Trophoblast cell (in vitro differentiated cells and primary cell): ENCODE results near the gene CLDN7.

Experiments used
- DNase-seq, 2 donors: peaks; one replicate each; pipeline ENCODE4 v3.0.0-alpha.2; 2016
- H2AFZ ChIP-seq: 2 replicates; pipeline ENCODE4 v1.6.1; 2013; ENCODE audit warnings: low read length, moderate library complexity, mild to moderate bottlenecking; ENCODE audit not compliant: insufficient read depth, poor library complexity
- H2AK5ac ChIP-seq: 2 replicates; pipeline ENCODE4 v1.6.1; 2013; ENCODE audit warnings: mild to moderate bottlenecking, low read length
- H2BK120ac ChIP-seq: 2 replicates; pipeline ENCODE4 v1.6.1; 2013; ENCODE audit warnings: low read length, mild to moderate bottlenecking, moderate library complexity; ENCODE audit not compliant: insufficient read depth, poor library complexity
- H2BK12ac ChIP-seq: 2 replicates; pipeline ENCODE4 v1.6.1; 2013; ENCODE audit warnings: mild to moderate bottlenecking, low read length, moderate library complexity
- H2BK5ac ChIP-seq: 2 replicates; pipeline ENCODE4 v1.6.1; 2013; ENCODE audit warnings: low read length, low read depth, moderate library complexity, mild to moderate bottlenecking; ENCODE audit not compliant: poor library complexity
- H3K14ac ChIP-seq: 2 replicates; pipeline ENCODE4 v1.6.1; 2013; ENCODE audit warnings: mild to moderate bottlenecking, low read length
- H3K18ac ChIP-seq: 2 replicates; pipeline ENCODE4 v1.6.1; 2013; ENCODE audit warnings: mild to moderate bottlenecking, low read length
- H3K23ac ChIP-seq: 2 replicates; pipeline ENCODE4 v1.6.1; 2013; ENCODE audit warnings: low read length
- H3K27ac ChIP-seq: 2 replicates; pipeline ENCODE4 v1.5.1; 2013; ENCODE audit warnings: low read depth, mild to moderate bottlenecking, inconsistent platforms, low read length, moderate library complexity
- H3K27me3 ChIP-seq: 2 replicates; pipeline ENCODE4 v1.6.1; 2013; ENCODE audit warnings: inconsistent platforms, mild to moderate bottlenecking, low read length, moderate library complexity; ENCODE audit not compliant: insufficient read depth
- H3K36me3 ChIP-seq, 2 experiments: 1 replicate in 1 of 2; 2 replicates in 1 of 2; pipeline ENCODE4 v1.6.1; 2013; ENCODE audit warnings: low read length in 2 of 2, mild to moderate bottlenecking in 2 of 2, moderate library complexity in 1 of 2; ENCODE audit not compliant: insufficient read depth in 2 of 2, control insufficient read depth in 1 of 2
- H3K4ac ChIP-seq: 2 replicates; pipeline ENCODE4 v1.6.1; 2013; ENCODE audit warnings: low read depth, mild to moderate bottlenecking, low read length, moderate library complexity
- H3K4me1 ChIP-seq, 2 experiments: 1 replicate in 1 of 2; 2 replicates in 1 of 2; pipeline ENCODE4 v1.6.1; 2013; ENCODE audit warnings: low read length in 2 of 2, mild to moderate bottlenecking in 2 of 2, moderate library complexity in 1 of 2; ENCODE audit not compliant: insufficient read depth in 2 of 2, control insufficient read depth in 1 of 2
- H3K4me2 ChIP-seq: 2 replicates; pipeline ENCODE4 v1.6.1; 2013; ENCODE audit warnings: inconsistent platforms, mild to moderate bottlenecking, low read length, moderate library complexity
- H3K4me3 ChIP-seq: 2 replicates; pipeline ENCODE4 v1.5.1; 2013; ENCODE audit warnings: mild to moderate bottlenecking, low read depth, low read length, inconsistent platforms
- H3K79me1 ChIP-seq: one replicate; pipeline ENCODE4 v1.6.1; 2013; ENCODE audit warnings: low read length
- H3K79me2 ChIP-seq: 2 replicates; pipeline ENCODE4 v1.6.1; 2013; ENCODE audit warnings: low read length, mild to moderate bottlenecking; ENCODE audit not compliant: control insufficient read depth, insufficient read depth, poor library complexity
- H3K9ac ChIP-seq: 2 replicates; pipeline ENCODE4 v1.6.1; 2013; ENCODE audit warnings: mild to moderate bottlenecking, low read length
- H3K9me3 ChIP-seq: 2 replicates; pipeline ENCODE4 v1.6.1; 2013; ENCODE audit warnings: low read depth, mild to moderate bottlenecking, control low read depth, inconsistent platforms, low read length; ENCODE audit not compliant: insufficient read depth
- H4K12ac ChIP-seq: 2 replicates; pipeline ENCODE4 v1.6.1; 2013; ENCODE audit warnings: low read depth, mild to moderate bottlenecking, low read length, moderate library complexity
- H4K8ac ChIP-seq: 2 replicates; pipeline ENCODE4 v1.6.1; 2013; ENCODE audit warnings: low read depth, mild to moderate bottlenecking, low read length, moderate library complexity
- H4K91ac ChIP-seq: one replicate; pipeline ENCODE4 v1.6.1; 2013; ENCODE audit warnings: low read depth, mild to moderate bottlenecking, low read length, moderate library complexity
- WGBS: extraction: QIAGEN DNeasy Blood & Tissue Kit; methylation state at CpG from one replicate; pipeline ENCODE4 v1.1.7; 2013; ENCODE audit warnings: missing lambda C conversion rate; ENCODE audit not compliant: insufficient read length, insufficient coverage; ENCODE audit errors: extremely low coverage; 5-methylcytosine and 5-hydroxymethylcytosine counted together

Gene CLDN7

DNA sequence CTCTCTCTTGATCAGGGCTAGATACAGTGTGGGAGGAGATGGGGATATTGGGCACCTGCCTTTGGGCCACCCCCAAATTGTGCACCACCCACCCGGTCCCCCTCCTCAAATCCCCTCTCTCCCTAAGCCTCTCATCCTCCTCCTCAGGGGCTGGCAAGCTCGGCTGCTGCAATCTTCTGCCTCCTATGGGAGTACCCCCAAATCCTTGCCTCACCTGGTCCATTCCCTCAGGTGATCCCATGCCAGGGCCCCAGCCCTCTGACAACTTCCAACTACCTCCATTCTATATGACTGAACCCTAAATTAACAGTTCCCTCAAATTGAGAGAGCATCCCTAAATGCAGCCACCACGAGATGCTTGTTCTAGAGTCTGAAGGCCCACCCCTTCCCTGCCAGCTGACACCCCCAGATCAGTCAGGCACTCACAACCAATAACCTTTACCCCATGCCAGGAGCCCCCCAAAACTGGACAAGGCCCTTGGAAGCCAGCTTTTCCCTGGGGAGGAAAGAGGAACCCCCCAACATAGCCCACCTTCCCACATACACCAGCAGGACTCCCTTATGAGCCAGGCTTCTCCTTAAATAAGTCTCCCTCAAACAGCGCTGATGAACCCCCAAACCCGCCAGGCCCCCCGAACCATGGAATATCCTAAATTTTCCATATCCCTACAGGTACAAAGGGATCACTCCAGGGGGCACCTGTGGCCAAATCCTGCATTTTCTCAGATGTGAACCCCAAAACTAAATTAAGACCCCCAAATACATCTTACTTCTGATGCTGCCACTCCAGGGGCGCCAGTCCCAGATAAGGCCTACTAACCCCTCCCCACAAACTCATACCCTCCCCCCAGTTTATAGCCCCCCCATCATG is 45.8 kb downstream of the CLDN7 start:
- H2BK5ac ChIP-seq: no peak overlapping the region
- H4K12ac ChIP-seq: no peak overlapping the region
- H4K91ac ChIP-seq: peak overlapping the region; percentile 45
- no peak overlapping the region for H3K9ac ChIP-seq
- H3K9me3 ChIP-seq: no peaks in the 10 kb centered on the region
- H3K36me3 ChIP-seq: peaks cover 6 to 9% of the 10 kb centered on the region in 2 experiments
- H3K4me1 ChIP-seq: peaks cover 41 to 54% of the 10 kb centered on the region in 2 experiments
- no peak for DNase-seq
- H4K8ac ChIP-seq: peak overlapping the region; percentile 6
- peak overlapping the region; percentile 60 for H3K4me2 ChIP-seq
- H2BK120ac ChIP-seq: no peak overlapping the region
- H3K79me1 ChIP-seq: peaks cover 26% of the 10 kb centered on the region
- WGBS: no CpG with 5 or more reads among the region's 7 CpGs
- H3K14ac ChIP-seq: peak overlapping the region; percentile 4
- H2AK5ac ChIP-seq: peak overlapping the region; percentile 44
- H2BK12ac ChIP-seq: peak overlapping the region; percentile 14
- peak overlapping the region; percentile 30 for H3K18ac ChIP-seq
- H3K27ac ChIP-seq: peak overlapping the region; percentile 23
- H3K23ac ChIP-seq: no peak overlapping the region
- H2AFZ ChIP-seq: no peak overlapping the region
- H3K79me2 ChIP-seq: peaks cover 10% of the 10 kb centered on the region
- no peak overlapping the region for H3K4ac ChIP-seq
- peak overlapping the region; percentile 16 for H3K4me3 ChIP-seq
- no peaks in the 10 kb centered on the region for H3K27me3 ChIP-seq

DNA sequence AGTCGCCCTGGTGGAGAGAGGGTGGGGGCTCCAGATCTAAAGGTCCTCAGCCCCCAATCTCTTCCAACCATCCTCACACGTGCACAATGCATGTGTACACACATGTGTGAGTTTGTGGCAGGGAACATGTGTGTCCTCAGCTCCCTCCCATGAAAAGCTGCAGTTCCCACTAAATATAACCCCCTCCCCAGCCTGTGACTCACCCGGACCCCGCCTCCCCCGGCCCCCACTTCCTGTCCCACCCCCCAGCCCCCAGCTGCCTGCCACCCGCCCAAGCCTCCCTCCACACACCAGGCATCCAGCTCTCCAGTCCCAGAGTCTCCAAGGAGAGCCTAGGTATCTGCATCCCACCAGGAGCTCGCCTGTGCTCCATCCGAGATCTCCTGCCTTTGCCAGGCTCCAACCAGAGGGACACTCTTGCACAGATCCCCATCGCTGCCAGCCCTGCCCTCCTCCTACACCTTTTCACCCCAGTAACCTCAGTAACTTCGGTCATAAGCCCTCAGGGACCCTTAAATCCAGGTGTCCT is 46.6 kb downstream of the CLDN7 start:
- H3K36me3 ChIP-seq: peaks cover 0 to 2% of the 10 kb centered on the region in 2 experiments
- peak overlapping the region; percentile 12 for H2BK120ac ChIP-seq
- peaks cover 24% of the 10 kb centered on the region for H3K79me1 ChIP-seq
- no peak overlapping the region for H2AFZ ChIP-seq
- H3K14ac ChIP-seq: peak overlapping the region; percentile 6
- peak overlapping the region; percentile 66 for H3K27ac ChIP-seq
- DNase-seq: no peak
- no peak overlapping the region for H3K4me3 ChIP-seq
- H4K8ac ChIP-seq: no peak overlapping the region
- H3K23ac ChIP-seq: no peak overlapping the region
- no CpG with 5 or more reads among the region's 10 CpGs for WGBS
- peak overlapping the region; percentile 75 for H3K4me2 ChIP-seq
- H4K91ac ChIP-seq: no peak overlapping the region
- no peak overlapping the region for H2BK5ac ChIP-seq
- no peak overlapping the region for H2AK5ac ChIP-seq
- no peaks in the 10 kb centered on the region for H3K27me3 ChIP-seq
- peaks cover 9% of the 10 kb centered on the region for H3K79me2 ChIP-seq
- no peak overlapping the region for H4K12ac ChIP-seq
- H3K4ac ChIP-seq: no peak overlapping the region
- H3K4me1 ChIP-seq: peaks cover 33 to 49% of the 10 kb centered on the region in 2 experiments
- H3K9me3 ChIP-seq: no peaks in the 10 kb centered on the region
- H3K9ac ChIP-seq: no peak overlapping the region
- no peak overlapping the region for H3K18ac ChIP-seq
- H2BK12ac ChIP-seq: no peak overlapping the region

DNA sequence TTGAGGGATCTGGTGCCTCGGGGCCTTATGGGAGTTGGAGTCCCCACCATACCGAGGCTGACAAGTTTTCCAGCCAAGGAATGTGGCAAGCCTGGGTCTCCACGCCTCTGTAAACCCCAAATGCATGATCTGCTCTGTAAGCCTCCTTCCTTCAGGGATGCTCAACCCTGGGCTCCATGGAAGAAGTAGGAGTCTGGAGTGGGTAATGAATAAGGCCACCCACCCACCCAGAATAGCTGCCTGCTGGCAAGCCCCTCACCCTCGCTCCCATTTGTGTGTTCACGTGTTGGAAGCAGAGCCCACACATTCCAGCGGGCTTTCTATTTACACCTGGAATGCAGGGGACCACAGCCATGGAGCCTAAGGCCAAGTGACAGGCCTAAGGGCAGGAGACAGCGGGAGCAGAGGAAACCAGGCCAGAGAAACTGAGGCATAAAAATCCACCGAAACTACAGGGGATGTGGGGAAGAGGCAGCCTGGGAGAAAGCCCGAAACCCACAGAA is 47.1 kb downstream of the CLDN7 start:
- Histone ChIP-seq H3K36me3 (no peaks in the 10 kb centered on the region), H4K91ac (no peak overlapping the region), H3K27me3 (no peaks in the 10 kb centered on the region), H3K4me2 (peak overlapping the region; percentile 75), H4K8ac (no peak overlapping the region), H2AK5ac (no peak overlapping the region), H2BK12ac (peak overlapping the region; percentile 10), H3K14ac (peak overlapping the region; percentile 6), H2BK5ac (no peak overlapping the region), H3K27ac (peak overlapping the region; percentile 66), H3K9me3 (no peaks in the 10 kb centered on the region), H3K23ac (no peak overlapping the region), H3K79me2 (peaks cover 5% of the 10 kb centered on the region), H3K79me1 (peaks cover 19% of the 10 kb centered on the region), H2BK120ac (peak overlapping the region; percentile 12), H3K18ac (no peak overlapping the region), H3K4me1 (peaks cover 30 to 47% of the 10 kb centered on the region in 2 experiments), H2AFZ (no peak overlapping the region), H3K4me3 (no peak overlapping the region), H3K4ac (no peak overlapping the region), H4K12ac (no peak overlapping the region), H3K9ac (no peak overlapping the region)
- WGBS: no CpG with 5 or more reads among the region's 9 CpGs
- DNase-seq: no peak

DNA sequence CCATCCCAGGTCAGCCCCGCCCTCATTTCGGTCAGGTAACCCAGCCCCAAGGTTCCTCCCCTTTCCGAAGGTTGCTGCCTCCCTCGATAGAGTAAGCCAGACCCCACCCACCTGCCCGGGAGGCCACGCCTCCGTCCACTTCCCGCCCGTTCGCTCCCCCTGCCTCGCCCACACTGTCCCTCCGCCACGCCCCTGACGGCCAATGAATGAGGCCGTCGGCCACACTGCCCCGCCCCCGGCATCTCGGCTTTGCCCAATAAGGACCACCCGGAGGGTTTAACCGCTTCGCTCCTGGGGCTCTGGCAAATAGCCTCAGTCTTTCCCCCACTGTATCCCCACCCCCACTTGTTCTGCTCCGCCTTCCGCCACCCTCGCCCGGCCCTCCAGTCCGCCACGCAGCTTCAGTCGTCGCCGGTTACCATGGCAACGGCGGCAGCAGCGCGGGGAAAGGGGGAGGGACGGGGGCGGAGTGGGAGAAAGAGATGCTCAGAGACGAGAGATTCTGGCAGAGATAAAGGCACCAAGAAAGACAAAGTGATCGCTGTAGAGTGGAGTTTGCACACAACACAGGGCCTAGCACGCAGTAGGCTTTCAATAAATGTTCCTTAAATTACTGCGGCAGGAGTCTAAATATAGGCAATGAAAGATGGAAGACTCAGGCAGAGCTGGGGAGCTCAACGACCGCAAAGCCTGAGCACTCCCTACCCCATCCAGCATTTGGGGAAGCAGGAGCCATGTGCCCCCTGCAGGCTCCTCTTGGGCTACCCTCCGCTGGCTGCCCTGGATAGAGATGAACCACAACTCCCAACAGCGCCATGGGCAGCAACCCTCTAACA is 47.8 kb downstream of the CLDN7 start:
- no peaks in the 10 kb centered on the region for H3K36me3 ChIP-seq
- WGBS: no CpG with 5 or more reads among the region's 45 CpGs

More for the DNA sequence above, 47.8 kb downstream of the CLDN7 start:
- Histone ChIP-seq H3K4ac (no peak overlapping the region), H3K23ac (no peak overlapping the region), H3K18ac (no peak overlapping the region), H3K4me3 (peak overlapping the region; percentile 14), H3K4me1 (peaks cover 29 to 46% of the 10 kb centered on the region in 2 experiments), H3K4me2 (peak overlapping the region; percentile 75), H2AFZ (no peak overlapping the region), H3K27ac (peak overlapping the region; percentile 28), H3K27me3 (no peaks in the 10 kb centered on the region), H3K79me2 (peaks cover 1% of the 10 kb centered on the region), H3K9ac (no peak overlapping the region), H2AK5ac (no peak overlapping the region), H2BK120ac (no peak overlapping the region), H2BK12ac (no peak overlapping the region), H4K91ac (no peak overlapping the region), H2BK5ac (no peak overlapping the region), H3K14ac (no peak overlapping the region), H4K12ac (no peak overlapping the region), H3K9me3 (no peaks in the 10 kb centered on the region), H3K79me1 (peaks cover 13% of the 10 kb centered on the region), H4K8ac (no peak overlapping the region)
- peak; percentile 98 for DNase-seq
